Dendritic cell treated with granulocyte-macrophage colony-stimulating factor and Interleukin-4, amounts not matched to agents 40 ng/mL and 50 ng/mL, for 4 days (primary cell): ENCODE measurements around the gene HTR3D.
A peak's percentile ranks its signal among the peaks of the same experiment; 100 is the strongest.
"Not testable (repeated sequence)": the region's sequence is repeated elsewhere in the genome, so short reads cannot be mapped to it uniquely, and the experiment has no call there.

Experiments used
- H3K27ac Mint-ChIP-seq: one replicate; pipeline ENCODE4 v1.8.0; 2022; ENCODE audit warnings: mild to moderate bottlenecking, mixed read lengths
- H3K27me3 Mint-ChIP-seq: one replicate; pipeline ENCODE4 v1.8.0; 2022; ENCODE audit warnings: mild to moderate bottlenecking, mixed read lengths
- H3K36me3 Mint-ChIP-seq: one replicate; pipeline ENCODE4 v1.8.0; 2022; ENCODE audit warnings: low read depth, mixed read lengths
- H3K4me1 Mint-ChIP-seq: one replicate; pipeline ENCODE4 v1.8.0; 2022; ENCODE audit warnings: low read depth, mixed read lengths
- H3K4me3 Mint-ChIP-seq: one replicate; pipeline ENCODE4 v1.8.0; 2022; ENCODE audit warnings: mild to moderate bottlenecking, moderate library complexity, mixed read lengths
- H3K9me3 Mint-ChIP-seq: one replicate; pipeline ENCODE4 v1.8.0; 2022; ENCODE audit warnings: mixed read lengths
- intact Hi-C: fragments of 100-400 bp; cut with micrococcal nuclease; formaldehyde crosslinking; loops from one replicate; pipeline ENCODE4 v1.15.0; 2022

The HTR3D gene

GRCh38 chr3:184028275-184028890, 3.2 kb upstream of the HTR3D start:
- H3K9me3 Mint-ChIP-seq, H3K36me3 Mint-ChIP-seq, H3K4me1 Mint-ChIP-seq, intact Hi-C loops, H3K27ac Mint-ChIP-seq, H3K27me3 Mint-ChIP-seq, H3K4me3 Mint-ChIP-seq: not testable (repeated sequence)

- Mint-ChIP-seq H3K9me3 (no peaks in the 10 kb centered on the region), H3K27ac (no peak overlapping the region), H3K27me3 (peaks cover 7% of the 10 kb centered on the region), H3K4me1 (peaks cover 8% of the 10 kb centered on the region), H3K36me3 (no peaks in the 10 kb centered on the region), H3K4me3 (no peak overlapping the region)
- intact Hi-C loops, result no loop called here
Measured at GRCh38 chr3:184029443-184029842, 2.1 kb upstream of the HTR3D start.

DNA sequence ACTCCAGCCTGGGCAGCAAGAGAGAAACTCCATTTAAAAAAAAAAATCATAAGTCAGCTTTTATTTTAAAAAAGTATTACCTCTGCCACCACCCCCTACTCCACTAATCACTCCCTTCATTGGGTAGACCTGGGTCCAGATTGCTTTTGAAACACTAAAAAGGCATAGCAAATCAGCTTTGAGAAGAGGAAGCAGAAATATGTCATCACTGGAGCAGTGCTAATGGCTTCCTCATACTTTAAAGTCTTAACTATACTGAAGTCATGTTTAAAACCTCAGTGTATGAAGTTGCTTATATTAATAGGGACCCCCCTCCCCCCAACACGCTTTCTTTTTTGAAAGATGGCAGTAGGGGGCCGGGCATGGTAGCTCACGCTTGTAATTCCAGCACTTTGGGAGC, 1.0 kb upstream of the HTR3D start:
- Mint-ChIP-seq H3K4me1 (peaks cover 8% of the 10 kb centered on the region), H3K27ac (peak overlapping the region; percentile 37), H3K27me3 (peaks cover 9% of the 10 kb centered on the region), H3K9me3 (no peaks in the 10 kb centered on the region), H3K4me3 (no peak overlapping the region), H3K36me3 (no peaks in the 10 kb centered on the region)
- intact Hi-C loops, result no loop called here

GRCh38 chr3:184037816-184038215, 6.3 kb downstream of the HTR3D start:
- peaks cover 8% of the 10 kb centered on the region for H3K27me3 Mint-ChIP-seq
- no peaks in the 10 kb centered on the region for H3K4me1 Mint-ChIP-seq
- H3K4me3 Mint-ChIP-seq, result no peak overlapping the region
- H3K27ac Mint-ChIP-seq, result no peak overlapping the region
- H3K9me3 Mint-ChIP-seq, result no peaks in the 10 kb centered on the region
- intact Hi-C loops, result no loop called here
- no peaks in the 10 kb centered on the region for H3K36me3 Mint-ChIP-seq

DNA sequence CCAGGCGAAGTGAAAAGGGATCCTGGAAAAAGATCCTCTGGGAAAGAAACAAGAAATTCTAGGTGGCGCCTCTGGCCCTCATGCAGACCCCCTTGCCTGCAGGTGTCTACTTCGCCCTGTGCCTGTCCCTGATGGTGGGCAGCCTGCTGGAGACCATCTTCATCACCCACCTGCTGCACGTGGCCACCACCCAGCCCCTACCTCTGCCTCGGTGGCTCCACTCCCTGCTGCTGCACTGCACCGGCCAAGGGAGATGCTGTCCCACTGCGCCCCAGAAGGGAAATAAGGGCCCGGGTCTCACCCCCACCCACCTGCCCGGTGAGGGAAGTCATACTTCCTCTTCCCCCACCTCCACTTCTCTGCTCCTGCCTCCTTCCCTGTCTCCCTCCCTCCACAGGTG, 6.8 kb downstream of the HTR3D start:
- H3K4me1 Mint-ChIP-seq, H3K36me3 Mint-ChIP-seq, H3K27me3 Mint-ChIP-seq, H3K27ac Mint-ChIP-seq, intact Hi-C loops, H3K9me3 Mint-ChIP-seq, H3K4me3 Mint-ChIP-seq: not testable (repeated sequence)

DNA sequence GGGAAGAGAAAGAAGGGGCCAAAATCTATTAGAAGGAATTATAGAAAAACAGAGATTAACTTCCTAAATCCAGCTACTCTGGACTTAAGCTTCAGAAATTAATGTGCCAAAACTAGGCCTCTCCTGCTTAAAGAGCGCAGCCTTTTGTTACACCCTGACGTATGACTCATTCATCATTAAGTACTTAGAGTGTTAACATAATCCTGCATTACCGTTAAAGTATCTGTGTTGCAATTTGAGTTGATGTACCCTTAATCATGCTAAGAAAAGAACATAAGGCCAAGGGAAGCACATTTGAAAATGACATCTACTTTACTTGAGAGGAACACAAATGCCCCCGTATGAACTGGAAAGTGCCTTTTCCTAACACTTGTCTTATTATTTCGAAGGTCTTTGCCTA, 7.9 kb downstream of the HTR3D start:
- intact Hi-C loops, result no loop called here
- Mint-ChIP-seq H3K27ac (no peak overlapping the region), H3K4me1 (no peaks in the 10 kb centered on the region), H3K36me3 (no peaks in the 10 kb centered on the region), H3K9me3 (no peaks in the 10 kb centered on the region), H3K27me3 (peaks cover 2% of the 10 kb centered on the region), H3K4me3 (no peak overlapping the region)

DNA sequence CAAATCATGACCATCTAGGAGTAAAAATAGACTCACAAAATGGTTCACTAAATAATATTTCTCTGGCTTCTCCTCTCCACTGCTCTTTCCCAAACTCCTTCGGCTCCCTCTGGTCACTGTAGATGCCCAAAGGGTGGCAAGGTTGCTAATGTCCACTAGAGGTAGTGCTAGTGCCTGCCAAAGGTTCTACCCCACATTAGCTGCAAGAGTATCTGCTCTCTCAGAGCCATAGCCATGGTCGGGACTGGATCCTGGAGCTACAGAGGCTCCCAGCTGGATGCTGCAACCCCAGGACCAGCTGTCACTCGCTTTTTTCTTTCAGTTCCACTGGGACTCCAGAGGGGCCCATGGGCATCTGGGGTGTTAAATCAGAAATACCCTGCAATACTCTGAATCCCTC, 8.5 kb downstream of the HTR3D start:
- Mint-ChIP-seq H3K27me3 (no peaks in the 10 kb centered on the region), H3K27ac (no peak overlapping the region), H3K4me3 (no peak overlapping the region), H3K9me3 (no peaks in the 10 kb centered on the region), H3K4me1 (no peaks in the 10 kb centered on the region), H3K36me3 (no peaks in the 10 kb centered on the region)
- intact Hi-C loops, result no loop called here

DNA sequence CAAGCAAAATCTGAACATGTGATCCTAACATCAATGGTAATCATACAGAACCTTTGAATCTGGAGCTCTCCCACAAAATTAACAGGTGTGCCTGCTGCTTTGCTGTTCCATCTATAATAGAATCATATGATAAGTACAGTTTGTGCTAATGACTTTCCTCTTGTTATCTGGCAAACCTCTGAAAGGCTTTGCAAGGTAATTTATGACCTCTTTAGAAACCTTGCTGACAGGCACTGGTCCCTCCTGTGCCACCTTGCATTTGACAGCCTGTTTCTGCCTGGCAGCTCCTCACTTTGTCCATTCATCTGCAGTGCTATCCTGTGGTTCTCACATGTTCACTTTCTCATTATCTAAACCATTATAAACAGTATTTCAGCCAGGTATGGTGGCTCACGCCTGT, 11.1 kb downstream of the HTR3D start:
- intact Hi-C loops, result no loop called here
- no peaks in the 10 kb centered on the region for H3K36me3 Mint-ChIP-seq
- no peaks in the 10 kb centered on the region for H3K27me3 Mint-ChIP-seq
- H3K27ac Mint-ChIP-seq, result no peak overlapping the region
- H3K9me3 Mint-ChIP-seq, result no peaks in the 10 kb centered on the region
- no peak overlapping the region for H3K4me3 Mint-ChIP-seq
- H3K4me1 Mint-ChIP-seq, result no peaks in the 10 kb centered on the region

DNA sequence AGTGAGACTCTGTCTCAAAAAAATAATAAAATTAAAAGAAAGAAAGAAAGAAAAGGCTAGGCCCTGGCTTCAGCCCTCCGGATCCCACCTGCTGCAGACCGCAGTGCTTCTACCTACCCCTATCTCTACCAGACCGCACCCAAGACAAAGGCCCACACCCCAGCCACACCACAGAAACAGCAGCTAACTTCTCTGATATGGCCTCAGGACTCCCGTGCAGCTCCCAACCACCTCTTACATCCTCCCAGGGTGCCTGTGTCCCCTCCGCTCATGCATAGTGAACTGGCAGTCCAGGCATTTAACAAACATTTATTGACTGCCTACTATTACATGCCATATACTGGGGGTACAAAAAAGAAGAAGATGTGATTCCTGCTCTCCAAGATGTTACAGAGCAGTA, 14.5 kb downstream of the HTR3D start:
- H3K27me3 Mint-ChIP-seq, result no peaks in the 10 kb centered on the region
- no peak overlapping the region for H3K4me3 Mint-ChIP-seq
- intact Hi-C loops, result no loop called here
- no peaks in the 10 kb centered on the region for H3K36me3 Mint-ChIP-seq
- H3K9me3 Mint-ChIP-seq, result no peaks in the 10 kb centered on the region
- no peak overlapping the region for H3K27ac Mint-ChIP-seq
- H3K4me1 Mint-ChIP-seq, result peaks cover 6% of the 10 kb centered on the region

GRCh38 chr3:184050217-184050847, 18.8 kb downstream of the HTR3D start:
- Mint-ChIP-seq H3K36me3 (no peaks in the 10 kb centered on the region), H3K9me3 (no peaks in the 10 kb centered on the region), H3K27me3 (peaks cover 5% of the 10 kb centered on the region), H3K27ac (no peak overlapping the region), H3K4me3 (no peak overlapping the region), H3K4me1 (peaks cover 6% of the 10 kb centered on the region)
- intact Hi-C loops, result no loop called here

DNA sequence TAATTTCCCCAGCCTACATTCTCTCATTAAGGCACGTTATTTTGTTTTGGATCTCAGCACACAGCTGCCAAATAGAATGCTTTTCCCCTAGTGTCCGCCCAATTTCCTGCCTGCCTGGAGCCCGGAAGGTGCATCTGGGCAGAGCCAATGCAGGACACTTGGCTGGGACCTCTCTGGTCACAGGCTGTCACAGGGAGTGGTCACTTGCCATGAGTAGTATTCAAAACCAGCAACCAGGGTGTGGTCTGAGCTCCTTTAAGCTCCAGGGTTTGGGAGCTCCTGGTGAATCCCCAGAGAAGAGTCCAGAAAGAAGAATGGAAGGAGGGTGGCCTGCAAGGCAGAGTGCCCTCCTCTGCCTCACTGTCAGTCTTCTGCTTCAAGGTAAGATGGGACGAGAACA, 21.2 kb downstream of the HTR3D start, which contains the start of gene HTR3C:
HTR3C (plus strand) TSS at position 281 of the 400 bp plus-strand sequence; CDS start at position 315, 34 bp downstream.
- H3K27me3 Mint-ChIP-seq, result peaks cover 5% of the 10 kb centered on the region
- H3K4me3 Mint-ChIP-seq, result no peak within 1 kb of the TSS
- peaks cover 6% of the 10 kb centered on the region for H3K4me1 Mint-ChIP-seq
- intact Hi-C loops, result no loop called here
- no peaks in the 10 kb centered on the region for H3K9me3 Mint-ChIP-seq
- H3K36me3 Mint-ChIP-seq, result no peaks in the 10 kb centered on the region
- no peak within 1 kb of the TSS for H3K27ac Mint-ChIP-seq

- no peaks in the 10 kb centered on the region for H3K9me3 Mint-ChIP-seq
- no peaks in the 10 kb centered on the region for H3K27me3 Mint-ChIP-seq
- intact Hi-C loops, result no loop called here
Measured at GRCh38 chr3:184058029-184058428, 26.5 kb downstream of the HTR3D start.

DNA sequence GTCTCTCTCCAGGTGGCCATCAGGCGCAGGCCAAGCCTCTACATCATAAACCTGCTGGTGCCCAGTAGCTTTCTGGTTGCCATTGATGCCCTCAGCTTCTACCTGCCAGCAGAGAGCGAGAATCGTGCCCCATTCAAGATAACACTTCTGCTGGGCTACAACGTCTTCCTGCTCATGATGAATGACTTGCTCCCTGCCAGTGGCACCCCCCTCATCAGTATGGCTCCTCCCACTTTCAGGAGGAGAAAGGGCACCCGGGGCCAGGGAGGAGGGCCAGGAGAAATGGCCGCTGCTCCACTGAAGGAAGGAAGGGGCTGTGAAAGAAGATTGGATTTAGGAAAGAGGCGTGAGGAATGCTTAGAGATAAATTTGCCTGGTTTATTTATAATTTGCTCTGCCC, 27.9 kb downstream of the HTR3D start:
- no peak overlapping the region for H3K4me3 Mint-ChIP-seq
- peaks cover 3% of the 10 kb centered on the region for H3K27me3 Mint-ChIP-seq
- H3K9me3 Mint-ChIP-seq, result no peaks in the 10 kb centered on the region
- H3K36me3 Mint-ChIP-seq, result no peaks in the 10 kb centered on the region
- no peak overlapping the region for H3K27ac Mint-ChIP-seq
- intact Hi-C loops, result no loop called here
- H3K4me1 Mint-ChIP-seq, result no peaks in the 10 kb centered on the region

More at GRCh38 chr3:184058029-184058428, 26.5 kb downstream of the HTR3D start:
- Mint-ChIP-seq H3K4me1 (no peaks in the 10 kb centered on the region), H3K36me3 (no peaks in the 10 kb centered on the region), H3K27ac (no peak overlapping the region), H3K4me3 (no peak overlapping the region)

DNA sequence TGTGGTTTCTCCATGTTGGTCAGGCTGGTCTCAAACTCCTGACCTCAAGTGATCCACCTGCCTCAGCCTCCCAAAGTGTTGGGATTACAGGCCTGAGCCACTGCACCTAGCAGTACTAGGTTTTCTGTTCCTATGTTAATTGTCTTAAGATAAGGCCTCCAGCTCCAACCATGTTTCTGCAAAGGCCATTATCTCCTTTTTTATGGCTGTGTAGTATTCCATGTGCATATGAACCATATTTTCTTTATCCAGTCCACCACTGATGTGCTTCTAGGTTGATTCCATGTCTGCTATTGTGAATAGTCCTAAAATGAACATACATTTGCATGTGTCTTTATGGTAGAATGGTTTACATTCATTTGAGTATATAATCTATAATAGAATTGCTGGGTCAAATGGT, 31.1 kb downstream of the HTR3D start:
- no peaks in the 10 kb centered on the region for H3K36me3 Mint-ChIP-seq
- no peaks in the 10 kb centered on the region for H3K4me1 Mint-ChIP-seq
- peaks cover 5% of the 10 kb centered on the region for H3K27me3 Mint-ChIP-seq
- H3K9me3 Mint-ChIP-seq, result no peaks in the 10 kb centered on the region
- intact Hi-C loops, result no loop called here
- no peak overlapping the region for H3K4me3 Mint-ChIP-seq
- no peak overlapping the region for H3K27ac Mint-ChIP-seq

DNA sequence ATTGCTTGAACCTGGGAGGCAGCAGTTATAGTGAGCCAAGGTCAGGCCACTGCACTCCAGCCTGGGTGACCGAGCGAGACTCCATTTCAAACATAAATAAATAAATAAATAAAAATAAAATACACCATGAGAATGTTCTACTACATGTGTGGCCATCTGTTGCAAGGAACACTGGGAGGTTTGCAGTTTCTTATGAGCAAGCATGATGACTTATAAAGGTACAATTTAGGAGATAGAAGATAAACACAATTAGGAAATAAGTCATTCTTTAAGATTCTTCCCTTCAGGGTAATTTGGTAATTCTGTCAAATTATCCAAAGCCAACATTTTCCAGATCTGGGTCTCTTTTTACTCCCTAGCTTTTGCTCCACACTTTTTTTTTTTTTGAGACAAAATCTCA, 34.7 kb downstream of the HTR3D start:
- no peak overlapping the region for H3K4me3 Mint-ChIP-seq
- H3K27ac Mint-ChIP-seq, result no peak overlapping the region
- peaks cover 8% of the 10 kb centered on the region for H3K27me3 Mint-ChIP-seq
- intact Hi-C loops, result no loop called here
- H3K9me3 Mint-ChIP-seq, result peaks cover 9% of the 10 kb centered on the region
- H3K4me1 Mint-ChIP-seq, result no peaks in the 10 kb centered on the region
- no peaks in the 10 kb centered on the region for H3K36me3 Mint-ChIP-seq
